GM15510 (cell line): ENCODE measurements around the gene FNBP1.

Experiments used
- POLR2A ChIP-seq: IDR thresholded peaks from 3 replicates; pipeline ENCODE4 v1.6.1; 2011; ENCODE audit warnings: borderline replicate concordance; ENCODE audit not compliant: insufficient read length; ENCODE audit errors: extremely low read depth

Gene FNBP1

DNA sequence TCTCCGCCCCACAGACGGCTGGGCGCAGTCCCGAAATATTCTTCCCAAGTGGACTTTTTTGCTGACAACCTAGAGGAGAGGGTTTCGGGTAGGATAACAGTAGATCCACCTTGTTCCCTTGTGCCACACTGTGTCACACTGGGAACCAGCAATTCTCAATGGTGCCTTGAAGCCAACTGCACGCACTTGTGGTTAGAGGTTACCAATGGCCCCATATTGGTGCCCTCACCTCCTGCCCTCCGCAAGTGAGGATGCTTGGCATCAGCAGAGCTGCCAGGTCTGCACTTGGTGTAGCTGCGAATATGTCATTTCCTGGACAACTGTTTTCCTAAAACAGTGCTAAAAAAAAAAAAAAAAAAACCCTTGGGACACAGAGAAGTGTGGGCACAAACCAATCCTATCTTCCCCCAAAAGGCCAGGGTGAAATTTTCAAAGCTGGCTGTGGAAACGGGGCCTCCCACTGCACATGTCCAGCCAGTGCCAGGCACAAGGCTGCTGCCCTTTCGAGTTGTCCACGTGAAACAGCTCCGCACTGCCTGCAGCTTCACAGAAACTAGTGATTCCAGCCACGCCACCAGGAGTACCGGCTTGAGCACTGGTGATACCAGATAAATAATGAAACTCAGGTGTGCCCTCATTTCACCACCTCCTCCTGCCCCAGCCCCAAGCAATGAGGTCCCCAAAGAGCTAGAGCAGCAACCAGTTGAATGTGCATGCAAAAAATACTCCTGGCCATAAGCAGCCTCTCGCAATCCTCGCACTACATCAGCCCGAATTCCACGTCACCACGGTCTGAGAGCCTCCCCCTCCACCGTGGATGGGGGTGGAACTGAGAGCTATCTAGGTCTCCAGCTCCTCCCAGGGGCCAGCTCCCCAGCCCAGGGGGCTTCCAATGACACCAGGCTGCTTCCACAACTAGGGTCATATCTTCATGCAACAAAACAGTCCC lies 156.5 kb downstream of the FNBP1 start:
- TF ChIP-seq POLR2A: no peak

- peak; percentile 57 for TF ChIP-seq POLR2A
Measured at GRCh38 chr9:129885670-129886106, 157.3 kb downstream of the FNBP1 start.

- TF ChIP-seq POLR2A: peak; percentile 0
Measured at GRCh38 chr9:129885018-129885669, 157.8 kb downstream of the FNBP1 start.

DNA sequence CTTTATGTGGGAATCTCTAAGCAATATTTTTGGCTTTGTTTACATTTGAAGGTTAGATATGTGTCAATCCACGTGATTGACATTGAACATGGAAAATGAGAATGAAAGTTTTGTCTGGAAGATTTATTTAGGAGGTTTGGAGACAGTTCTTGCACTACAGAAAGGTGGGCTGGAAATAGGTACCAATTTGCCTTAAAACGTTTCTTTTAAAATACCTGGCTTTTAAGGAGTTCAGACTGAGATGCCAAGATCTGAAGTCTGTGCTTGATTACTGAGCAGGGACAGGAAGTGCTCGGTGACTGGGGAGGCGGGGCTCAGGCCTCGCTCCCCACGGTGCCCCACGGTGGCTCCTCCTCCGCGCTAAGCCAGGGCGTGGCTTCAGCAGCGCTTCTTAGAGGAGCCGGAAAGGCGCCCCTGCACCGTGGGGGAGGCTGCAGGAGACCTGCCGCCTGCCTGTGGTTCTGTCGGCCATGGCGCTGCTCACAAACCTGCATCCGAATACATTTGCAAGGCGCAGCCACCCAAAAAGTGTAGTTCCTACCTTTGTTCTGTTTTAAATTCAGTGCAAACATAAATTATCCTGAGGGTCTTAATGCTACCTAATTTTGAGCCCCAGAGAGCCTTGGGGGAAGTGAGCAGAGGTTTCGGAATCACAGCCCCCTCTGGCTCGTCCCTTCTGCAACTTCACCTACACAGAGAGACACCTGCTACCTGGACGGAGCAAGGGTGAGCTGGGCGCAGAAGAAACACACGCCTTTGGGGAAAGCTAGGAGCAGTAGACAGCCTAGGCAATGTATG lies 158.6 kb downstream of the FNBP1 start:
- TF ChIP-seq POLR2A: peak; percentile 83

DNA sequence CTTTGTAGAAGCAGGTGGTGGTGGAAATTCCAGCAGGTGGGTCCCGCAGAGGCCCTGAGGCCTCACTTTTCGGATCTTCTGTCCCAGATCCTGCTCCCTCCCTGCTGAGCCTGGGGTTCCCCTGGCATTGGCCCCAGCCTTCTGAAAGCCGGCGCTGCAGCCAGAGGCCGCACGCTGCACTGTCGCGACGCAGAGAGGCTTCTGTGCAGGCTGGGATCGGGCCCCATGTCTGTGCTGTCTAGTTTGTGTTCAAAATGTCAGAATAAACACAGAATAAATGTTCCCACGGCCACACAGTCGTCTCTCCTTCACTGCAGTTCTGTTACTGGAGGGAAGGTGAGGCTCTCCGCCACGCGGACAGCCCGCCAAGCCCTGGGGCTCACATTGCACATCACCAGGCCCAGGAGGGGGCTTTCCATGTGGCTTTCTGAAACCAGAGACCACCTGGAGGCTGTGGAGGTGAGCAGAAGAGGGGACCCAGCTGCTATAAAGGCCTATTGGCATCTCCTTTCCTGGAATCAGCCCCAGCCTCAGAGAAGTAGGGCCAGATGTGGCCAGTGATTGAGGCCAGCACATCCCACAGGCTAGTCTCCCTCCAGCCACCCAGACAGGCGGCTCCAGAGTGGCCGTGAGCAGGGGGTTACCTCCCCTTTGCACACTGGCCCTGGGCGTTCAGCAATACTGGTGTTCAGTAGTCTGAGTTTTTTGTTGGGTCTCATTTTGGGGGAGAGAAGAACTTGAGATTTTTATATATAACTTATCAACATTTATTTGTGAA lies 161.3 kb downstream of the FNBP1 start:
- TF ChIP-seq POLR2A: no peak

DNA sequence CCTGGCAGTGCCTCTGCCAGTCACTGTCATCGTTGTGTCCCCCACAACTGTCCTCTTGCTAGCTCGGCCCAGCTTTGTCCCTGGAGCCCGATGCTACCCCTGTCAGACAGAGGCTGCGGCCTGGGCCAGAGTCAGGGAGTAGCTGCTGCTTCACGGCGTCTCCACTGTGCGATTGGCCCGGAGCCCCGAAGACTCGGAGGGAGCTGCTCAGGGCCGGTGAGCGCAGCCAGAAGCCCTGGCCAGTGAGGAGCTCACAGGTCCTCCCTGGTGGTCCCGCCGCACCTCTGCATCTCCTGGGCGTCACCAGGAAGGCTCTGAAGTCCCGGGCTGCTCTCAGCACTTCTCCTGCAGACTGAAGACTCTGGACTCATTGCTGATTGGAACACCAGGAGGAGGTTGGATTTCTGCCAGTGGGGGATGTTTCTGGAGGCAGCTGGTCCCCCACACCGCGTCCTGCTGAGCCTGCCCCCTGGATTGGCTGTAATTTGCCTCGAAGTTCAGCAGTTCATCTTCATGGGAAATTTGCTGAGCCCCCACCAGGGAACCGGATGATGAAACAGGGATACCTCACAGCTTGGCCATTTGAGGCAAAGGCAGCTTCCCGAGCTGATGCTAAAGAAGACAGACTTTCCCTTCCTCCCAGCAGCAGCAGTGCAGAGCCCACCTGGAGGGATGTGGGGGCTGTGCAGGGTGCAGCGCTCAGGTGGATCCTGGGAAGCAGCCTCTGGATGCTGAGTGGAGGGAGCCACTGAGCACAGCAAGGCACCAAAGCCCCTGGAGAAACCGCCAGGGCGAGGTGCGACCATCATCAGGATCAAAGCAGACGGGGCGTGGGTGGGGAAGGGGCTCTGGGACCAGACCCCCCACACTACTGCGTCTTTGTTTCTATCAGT lies 162.1 kb downstream of the FNBP1 start:
- no peak for TF ChIP-seq POLR2A

- no peak for TF ChIP-seq POLR2A
Measured at GRCh38 chr9:129879991-129880653, 162.9 kb downstream of the FNBP1 start.

- TF ChIP-seq POLR2A: no peak
Measured at GRCh38 chr9:129879103-129879699, 163.8 kb downstream of the FNBP1 start.

- no peak for TF ChIP-seq POLR2A
Measured at GRCh38 chr9:129878291-129878690, 164.7 kb downstream of the FNBP1 start.

DNA sequence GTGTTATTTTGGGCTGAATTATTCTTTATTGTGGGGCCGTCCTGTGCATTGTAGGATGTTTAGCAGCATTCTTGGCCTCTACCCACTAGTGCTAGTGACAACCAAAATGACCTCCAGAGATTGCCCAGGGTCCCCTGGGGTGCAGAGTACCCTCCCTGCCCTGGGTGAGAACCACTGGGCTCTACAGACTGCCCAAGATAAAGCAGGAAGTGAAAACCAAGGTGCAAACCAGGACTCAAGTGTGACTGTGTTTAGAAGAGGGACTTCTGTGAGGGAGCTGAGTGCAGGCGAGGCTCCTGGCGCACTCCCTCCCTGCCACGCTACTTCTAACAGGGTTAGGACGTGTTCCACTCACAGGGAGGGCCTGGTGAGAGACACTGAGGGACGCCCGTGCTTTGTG lies 166.2 kb downstream of the FNBP1 start:
- TF ChIP-seq POLR2A: no peak

DNA sequence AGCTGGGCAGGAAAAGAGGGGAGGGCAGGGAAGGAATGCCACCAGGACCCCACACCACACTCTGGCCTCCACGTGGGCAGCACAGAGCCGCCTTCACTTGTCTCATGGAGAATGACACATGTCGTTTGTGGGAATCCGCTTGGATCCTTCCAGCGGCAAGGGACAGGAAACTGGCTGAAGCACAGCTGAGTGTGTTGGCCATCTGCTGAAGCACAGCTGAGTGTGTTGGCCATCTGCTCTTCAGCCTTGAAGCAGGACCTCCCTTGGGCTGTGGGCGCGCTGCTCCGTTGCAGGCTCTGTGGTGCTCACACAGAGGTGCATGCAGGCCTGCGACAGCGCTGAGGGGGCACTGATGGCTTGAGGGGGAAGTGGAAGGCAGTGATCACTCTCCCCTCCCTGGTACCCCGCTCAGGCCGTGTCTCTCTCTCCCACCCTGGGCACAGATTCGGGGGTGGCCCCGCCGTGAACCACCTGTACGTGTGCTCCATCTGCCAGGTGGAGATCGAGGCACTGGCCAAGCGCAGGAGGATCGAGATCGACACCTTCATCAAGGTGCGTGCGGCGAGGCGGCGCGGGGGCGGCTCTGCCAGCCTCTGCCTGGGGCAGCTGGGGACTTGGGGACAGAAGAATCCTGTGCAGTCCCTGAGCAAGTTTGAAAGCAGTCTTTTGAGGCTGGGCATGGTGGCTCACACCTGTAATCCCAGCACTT lies 167.1 kb downstream of the FNBP1 start:
- TF ChIP-seq POLR2A: no peak

GRCh38 chr9:129875181-129875611 lies 167.8 kb downstream of the FNBP1 start:
- TF ChIP-seq POLR2A: no peak
